Effector CD4-positive, alpha-beta T cell (primary cell): Measurements from ENCODE around the gene OR7C2. TPM values are rescaled to one million over a fixed set of nuclear protein-coding genes. Genes with fewer than 3 reads are reported as not detected.
"Not testable (repeated sequence)": the region's sequence is repeated elsewhere in the genome, so short reads cannot be mapped to it uniquely, and the experiment has no call there.

Source experiments
- DNase-seq: peaks from one replicate; pipeline ENCODE4 v3.0.0-alpha.2; 2020
- total RNA-seq: gene quantifications from one replicate; lab custom pipeline; 2026; lab: John Stamatoyannopoulos, UW

Gene OR7C2
- not detected for total RNA-seq

DNA sequence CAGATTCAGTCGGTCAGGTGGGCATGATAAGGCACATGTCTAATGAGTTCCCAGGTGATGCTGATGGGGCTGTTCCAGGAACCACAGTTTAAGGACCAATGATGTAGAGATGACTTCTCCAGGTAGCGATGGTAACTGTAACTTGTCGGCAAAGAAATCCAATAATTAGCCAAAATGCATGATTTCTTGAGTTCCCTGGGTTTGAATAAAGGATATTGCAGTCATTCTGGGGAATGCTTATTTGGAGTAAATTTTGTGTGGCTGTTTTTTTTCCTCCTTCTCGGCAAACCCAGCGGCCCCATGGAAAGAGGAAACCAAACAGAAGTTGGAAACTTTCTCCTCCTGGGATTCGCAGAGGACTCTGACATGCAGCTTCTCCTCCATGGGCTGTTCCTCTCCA lies at the start of gene OR7C2:
OR7C2 (plus strand) TSS at position 301 of the 400 bp plus-strand sequence; CDS start at position 301, 0 bp downstream.
- DNase-seq = no peak

DNA sequence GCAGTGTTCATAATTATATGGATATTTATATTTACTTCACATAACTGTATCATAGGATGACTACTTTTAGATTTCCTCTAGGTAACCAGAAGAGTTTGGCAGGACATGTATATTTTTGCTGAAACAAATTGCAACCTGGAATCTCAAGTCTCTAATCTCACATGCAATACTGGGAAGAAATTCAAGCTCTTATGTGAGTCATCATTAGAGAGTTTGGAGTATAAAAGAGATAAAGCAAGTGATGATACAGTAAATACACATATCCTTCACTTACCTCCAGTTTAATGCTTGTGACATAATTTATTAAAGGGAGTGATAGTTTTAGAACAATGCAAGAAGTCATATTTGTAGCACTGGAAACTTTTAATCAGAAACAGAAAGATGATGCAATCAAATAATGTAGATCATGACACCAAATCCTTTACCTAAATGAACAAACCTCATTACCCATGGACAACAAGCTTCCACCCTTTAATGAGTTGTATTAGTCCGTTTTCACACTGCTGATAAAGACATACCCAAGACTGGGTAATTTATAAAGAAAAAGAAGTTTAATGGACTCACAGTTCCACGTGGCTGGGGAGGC lies 39.5 kb upstream of the OR7C2 start:
- no peak for DNase-seq

DNA sequence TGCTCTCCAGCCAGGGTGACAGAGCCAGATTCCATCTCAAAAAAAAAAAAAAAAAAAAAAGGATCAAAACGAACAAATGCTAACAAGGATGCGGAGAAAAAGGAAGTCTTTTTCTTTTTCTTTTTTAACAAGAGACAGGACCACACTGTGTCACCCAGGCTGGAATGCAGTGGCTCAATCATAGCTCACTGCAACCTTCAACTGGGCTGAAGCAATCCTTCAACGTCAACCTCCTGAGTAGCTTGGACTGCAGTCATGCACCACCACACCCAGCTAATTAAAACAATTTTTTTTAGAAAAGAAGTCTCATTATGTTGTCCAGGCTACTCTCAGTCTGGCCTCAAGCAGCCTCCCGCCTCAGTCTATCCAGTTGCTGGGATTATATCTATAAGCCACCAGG lies 34.6 kb upstream of the OR7C2 start:
- DNase-seq = no peak

DNA sequence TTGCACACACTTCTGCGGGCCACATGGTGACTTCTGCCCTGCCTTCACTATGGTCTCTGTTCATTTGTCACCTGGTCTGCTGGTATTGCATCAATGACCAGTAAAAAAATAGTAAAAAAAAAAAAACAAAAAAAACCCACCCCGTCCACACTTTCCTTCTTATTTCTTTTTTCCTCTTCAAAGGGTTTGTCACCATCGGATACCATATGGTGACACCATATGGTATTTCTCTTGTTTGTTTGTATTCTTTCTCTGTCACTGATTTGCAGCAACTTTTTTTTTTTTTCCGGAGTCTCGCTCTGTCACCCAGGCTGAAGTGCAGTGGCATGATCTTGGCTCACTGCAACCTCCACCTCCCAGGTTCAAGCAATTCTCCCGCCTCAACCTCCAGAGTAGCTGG lies 26.2 kb upstream of the OR7C2 start:
- DNase-seq = no peak

DNA sequence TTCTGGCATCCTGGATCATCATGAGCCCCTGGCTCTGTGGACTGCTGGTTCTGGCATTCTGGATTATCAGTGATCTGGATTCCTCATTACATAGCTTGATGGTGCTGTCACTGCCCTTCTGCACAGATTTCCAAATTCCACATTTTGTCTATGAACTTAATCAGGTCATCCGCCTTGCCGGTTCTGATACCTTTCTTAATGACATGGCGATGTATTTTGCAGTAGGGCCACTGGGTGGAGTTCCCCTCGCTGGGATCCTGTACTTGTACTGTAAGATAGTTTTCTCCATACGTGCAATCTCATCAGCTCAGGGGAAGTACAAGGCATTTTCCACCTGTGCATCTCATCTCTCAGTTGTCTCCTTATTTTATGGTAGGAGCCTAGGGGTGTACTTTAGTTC lies 24.4 kb upstream of the OR7C2 start:
- no peak for DNase-seq

DNA sequence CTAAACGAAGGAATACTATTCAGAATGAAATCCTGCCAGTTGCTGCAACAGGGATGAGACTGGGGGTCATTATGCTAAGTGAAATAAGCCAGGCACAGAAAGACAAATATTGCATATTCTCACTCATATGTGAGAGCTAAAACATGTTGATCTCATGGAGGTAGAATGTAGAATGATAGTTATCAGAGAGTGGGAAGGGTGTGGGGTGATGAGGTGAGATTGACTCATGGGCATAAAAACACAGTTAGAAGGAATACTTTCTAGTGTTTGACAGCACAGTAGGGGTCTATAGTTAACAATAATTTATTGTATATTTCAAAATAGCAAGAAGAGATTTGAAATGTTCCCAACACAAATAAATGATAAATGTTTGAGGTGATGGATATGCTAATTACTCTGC lies 7.8 kb upstream of the OR7C2 start:
- DNase-seq = no peak

DNA sequence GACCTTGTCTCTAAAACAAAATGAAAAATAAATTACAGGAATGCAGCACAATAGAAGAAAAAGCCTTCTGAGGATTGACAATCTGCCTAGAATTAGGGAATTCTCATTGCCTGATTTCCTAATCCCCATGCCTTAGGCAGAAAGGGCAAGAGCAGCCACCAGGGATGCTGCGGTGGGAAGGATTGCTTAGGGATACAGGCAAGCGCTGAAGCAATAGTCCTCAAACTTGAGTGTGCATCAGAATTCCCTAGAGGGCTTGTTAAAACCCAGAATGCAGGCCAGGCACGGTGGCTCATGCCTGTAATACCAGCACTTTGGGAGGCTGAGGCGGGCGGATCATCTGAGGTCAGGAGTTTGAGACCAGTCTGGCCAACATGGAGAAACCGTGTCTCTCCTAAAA lies 1.0 kb upstream of the OR7C2 start:
- no peak for DNase-seq

DNA sequence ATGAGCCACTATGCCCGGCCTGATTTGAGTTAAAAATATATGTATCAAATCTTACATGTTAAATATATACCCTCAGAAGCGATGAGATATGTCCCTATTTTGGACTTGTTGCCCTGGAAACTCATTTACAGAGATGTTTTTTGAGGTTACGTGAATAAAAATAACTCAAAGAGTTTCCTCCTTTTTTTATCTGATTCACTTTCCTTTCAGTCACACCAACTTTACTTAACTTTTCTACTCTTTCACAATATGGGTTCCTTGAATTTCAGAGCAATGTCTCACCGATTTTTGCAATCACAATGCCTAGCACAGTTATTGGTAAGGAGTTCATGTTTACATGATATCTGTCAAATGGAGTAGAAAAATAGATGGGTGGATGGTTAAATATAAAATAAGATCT lies 2.3 kb downstream of the OR7C2 start:
- DNase-seq = no peak

DNA sequence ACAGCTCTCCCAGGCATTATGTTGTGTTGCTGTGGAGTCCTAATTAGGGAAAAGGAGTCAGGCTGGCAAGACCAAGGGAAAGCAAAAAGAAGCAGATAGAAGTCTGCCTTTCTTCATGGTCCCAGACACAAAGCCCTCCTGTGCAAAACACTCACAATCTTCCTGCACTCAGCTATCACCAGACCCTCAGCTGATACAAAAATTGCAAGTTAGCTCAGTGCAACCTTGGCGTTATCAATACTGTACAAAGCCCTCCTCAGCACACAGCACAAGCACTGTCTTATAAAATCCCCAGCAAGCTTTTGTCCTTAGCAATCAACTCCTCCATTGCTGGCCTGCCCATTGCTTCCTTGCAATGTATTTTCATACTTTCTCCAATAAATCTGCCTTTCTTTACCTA lies 3.2 kb downstream of the OR7C2 start:
- DNase-seq = no peak

DNA sequence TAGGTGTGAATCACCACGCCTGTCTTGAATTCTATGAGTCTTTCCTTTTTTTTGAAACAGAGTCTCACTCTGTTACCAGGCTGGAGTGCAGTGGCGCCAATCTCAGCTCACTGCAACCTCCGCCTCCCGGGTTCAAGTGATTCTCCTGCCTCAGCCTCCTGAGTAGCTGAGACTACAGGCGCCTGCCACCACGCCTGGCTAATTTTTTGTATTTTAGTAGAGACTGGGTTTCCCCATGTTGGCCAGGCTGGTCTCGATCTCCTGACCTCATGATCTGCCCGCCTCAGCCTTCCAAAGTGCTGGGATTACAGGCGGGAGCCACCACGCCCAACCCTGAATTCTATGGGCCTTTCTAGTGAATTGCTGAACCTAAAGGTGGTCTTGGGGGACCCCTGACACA lies 8.1 kb downstream of the OR7C2 start:
- not testable (repeated sequence) for DNase-seq

DNA sequence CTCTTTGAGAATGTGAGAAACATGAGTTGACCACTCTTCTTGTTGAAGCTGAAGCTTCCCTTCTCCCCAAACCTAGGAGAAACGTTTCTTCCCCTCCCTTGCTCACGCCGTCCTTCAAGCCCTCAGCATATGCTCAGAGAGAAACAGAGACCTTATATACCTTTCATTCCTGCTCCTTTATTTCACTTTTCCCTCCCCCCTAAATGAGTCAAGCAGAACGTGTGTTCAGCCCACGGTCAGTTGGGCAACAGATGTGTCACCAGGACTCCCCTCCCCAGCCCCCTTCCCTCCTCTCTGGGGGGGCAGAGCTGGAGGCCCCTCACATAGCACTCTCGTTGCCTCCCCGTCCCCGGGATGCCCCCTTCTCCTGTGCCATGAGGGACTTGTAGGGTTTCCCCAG lies 8.6 kb downstream of the OR7C2 start:
- no peak for DNase-seq

DNA sequence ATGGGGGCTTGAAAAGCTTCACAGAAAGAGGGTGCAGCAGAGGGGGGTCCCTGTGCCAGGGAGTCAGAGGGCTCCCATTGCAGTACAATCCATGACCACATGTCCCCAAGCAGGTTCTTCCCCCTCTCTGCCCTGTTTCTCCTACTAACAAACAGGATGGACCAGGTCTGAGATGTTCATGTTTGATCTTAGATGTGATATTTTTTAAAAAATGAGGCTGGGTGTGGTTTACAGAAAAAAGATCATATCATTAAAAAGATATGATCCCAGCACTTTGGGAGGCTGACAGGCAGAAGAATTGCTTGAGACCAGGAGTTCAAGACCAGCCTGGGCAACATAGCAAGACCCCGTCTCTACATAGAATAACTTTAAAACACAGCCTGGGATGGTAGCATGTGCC lies 9.1 kb downstream of the OR7C2 start:
- no peak for DNase-seq

DNA sequence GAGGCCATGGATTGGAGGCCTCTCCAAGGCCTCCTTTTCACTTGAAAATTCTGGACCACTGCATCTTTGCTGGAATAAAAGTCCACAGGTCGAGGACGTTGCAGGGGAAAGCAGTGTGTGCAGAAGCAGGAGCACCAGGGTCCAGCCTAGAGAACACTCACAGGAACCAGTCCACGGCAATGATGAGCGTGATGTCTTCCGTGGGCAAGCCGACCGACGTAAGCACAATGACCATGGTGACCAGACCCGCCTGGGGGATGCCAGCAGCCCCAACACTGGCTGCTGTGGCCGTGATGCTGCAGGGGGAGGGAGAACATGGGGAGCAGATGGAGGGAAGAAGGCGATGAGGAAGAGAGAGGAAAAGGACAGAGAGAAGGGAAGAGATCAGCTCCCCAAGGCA lies 11.5 kb downstream of the OR7C2 start:
- no peak for DNase-seq

DNA sequence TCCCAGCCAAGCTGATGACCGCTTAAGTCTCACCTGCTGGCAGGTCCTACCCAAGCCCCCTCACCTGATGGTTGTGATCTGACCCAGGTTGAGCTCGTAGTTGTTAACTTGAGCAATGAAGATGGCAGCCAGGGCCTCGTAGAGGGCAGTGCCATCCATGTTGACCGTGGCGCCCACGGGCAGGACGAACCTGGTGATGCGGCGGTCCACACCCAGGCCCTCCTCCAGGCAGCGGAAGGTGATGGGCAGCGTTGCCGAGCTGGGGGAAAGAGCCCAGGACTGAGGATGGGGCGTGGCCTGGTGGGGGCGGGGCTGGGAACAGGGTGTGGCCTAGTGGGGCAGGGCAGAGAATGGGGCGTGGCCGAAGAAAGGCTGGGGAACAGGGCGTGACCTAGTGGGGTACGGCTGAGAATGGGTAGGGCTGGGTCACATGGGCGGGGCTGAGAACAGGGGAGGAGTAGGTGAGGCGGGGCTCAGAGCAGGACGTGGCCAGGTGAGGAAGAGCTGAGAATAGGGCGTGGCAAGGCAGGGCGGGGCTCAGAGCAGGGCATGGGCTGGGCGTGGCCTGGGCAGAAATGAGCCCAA lies 12.9 kb downstream of the OR7C2 start:
- DNase-seq = no peak

DNA sequence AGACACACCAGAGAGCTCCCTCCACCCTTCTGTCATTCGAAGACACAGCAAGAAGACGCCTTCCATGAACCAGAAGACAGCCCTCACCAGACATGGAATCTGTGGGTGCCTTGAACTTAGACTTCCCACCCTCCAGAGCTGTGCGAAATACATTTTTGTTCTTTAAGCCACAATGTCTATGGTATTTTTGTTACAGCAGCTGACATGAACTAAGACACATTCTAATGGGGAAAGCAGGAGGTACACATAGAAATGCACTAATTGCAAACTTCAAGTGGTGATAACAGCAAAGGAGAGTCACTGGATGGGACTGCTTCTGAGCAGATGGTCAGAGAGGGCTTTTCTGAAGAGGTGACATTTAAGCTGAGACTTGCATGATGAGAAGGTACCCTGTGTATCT lies 16.2 kb downstream of the OR7C2 start:
- DNase-seq = no peak

DNA sequence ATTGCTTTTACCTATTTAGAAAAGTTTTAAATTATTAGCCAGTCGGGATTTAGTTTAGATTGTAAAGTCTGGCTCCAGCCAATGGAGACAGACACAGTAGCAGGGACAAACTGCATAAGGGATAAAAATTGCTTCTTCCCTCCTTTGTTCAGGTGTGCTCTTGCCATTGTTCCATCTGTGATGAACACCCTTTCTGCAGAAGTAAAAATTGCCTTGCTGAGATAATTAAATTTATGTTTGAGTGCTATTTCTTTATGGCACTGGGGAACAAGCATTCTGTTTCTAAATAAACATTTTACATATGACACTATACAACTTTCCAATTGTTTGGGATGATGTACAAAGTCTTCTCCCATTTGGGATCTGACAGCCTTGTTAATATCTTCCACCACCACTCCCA lies 18.0 kb downstream of the OR7C2 start:
- no peak for DNase-seq

DNA sequence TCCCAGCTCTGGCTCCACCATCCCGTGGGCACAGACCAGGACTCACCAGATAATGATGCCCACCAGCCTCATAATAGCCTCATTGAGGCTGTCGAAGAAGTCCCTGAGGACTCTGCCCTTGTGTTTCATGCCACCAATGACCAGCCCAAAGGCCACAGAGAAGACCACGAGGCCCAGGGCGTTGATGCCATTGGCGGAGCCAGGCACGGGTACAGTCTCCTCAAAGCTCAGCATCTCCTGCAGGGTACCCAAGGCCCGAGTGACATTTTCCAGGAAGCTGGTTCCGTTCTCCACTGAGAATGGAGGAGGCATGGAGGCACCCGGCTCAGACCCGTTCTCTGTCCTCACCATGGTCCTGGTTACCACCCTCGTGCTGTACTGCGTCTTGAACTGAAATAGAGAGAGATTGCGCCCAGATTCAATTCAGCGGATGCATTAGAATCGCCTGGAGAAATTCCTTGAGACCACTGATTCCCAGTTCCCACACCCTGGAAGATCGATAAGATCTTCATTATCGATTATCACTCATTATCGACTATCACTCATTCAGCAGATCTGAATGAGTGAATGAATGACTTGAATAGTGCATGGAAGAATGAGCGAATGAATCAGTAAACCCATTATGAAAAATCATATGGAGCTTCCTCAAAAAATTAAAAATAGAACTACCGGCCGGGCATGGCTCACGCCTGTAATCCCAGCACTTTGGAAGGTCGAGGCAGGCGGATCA lies 20.8 kb downstream of the OR7C2 start:
- no peak for DNase-seq

DNA sequence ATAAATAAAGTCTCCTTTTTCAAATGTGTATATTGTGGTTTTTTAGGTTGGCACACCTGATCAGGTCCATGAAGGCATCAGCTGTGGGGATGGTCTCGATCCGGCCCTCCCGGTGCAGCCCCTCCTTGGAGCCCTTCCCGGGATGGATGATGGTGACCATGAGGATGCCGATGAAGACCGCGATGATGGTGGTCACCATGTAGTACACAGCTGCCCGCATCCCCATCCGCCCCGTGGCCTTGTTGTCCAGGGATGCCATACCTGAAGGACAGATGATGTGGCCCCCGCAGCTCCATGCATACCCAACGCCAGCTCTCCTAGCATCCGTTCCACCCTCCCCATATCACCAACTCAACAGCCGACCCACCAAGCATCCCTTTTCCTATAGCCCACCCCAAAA lies 27.0 kb downstream of the OR7C2 start:
- DNase-seq = no peak

DNA sequence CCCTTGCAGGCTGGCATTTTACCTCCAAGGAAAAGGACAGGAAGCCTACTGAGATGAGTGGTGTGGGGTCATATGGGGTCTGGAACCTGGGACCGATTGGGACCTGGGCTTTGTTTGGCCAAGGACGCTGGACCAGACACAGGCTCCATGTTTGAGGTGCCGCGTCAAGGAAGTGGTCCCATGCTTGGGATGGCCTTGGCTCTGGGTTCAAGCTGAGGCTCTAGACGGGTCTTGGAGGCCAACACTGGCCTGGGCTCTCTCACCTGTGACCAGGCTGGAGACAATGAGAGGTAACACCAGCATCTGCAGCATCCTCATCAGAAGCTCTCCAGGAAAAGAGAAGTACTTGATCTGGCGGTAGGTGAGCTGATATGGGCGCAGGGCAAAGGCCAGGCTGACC lies 30.2 kb downstream of the OR7C2 start:
- no peak for DNase-seq

DNA sequence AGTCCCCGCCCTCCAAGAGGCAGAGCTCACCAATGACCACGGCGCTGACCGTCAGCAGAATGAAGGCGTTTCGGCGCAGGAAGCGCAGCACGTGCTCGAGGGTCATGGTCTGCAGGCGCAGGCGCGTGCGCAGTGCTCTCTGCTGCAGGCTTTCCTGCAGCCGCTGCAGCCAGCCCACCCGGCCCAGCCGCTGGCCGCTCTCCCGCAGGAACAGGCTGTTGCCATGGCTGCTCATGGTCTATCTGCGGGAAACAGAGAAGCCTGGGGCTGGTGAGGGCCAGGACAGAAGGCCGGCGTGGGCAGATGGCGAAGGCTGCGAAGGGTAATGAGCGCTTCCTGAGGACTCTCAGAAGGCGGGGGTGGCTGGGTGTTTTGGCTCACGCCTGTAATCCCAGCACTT lies 31.4 kb downstream of the OR7C2 start:
- no peak for DNase-seq

DNA sequence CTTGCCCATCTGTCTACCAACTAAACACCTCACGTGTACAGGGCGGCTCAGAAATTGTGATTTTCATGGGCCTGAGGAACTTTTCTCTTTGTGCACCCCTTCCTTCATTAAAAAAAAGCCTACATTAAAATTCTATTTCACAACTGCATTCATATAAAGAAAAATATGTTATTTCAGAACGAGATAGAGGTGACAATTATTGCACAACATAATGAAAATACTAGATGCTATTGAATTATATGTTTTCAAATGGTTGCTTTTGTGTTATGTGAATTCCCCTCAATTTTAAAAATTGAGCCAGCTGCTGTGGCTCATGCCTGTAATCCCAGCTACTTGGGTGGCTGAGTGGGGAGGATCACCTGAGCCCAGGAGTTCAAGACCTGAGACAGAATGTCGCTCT lies 33.2 kb downstream of the OR7C2 start:
- no peak for DNase-seq

DNA sequence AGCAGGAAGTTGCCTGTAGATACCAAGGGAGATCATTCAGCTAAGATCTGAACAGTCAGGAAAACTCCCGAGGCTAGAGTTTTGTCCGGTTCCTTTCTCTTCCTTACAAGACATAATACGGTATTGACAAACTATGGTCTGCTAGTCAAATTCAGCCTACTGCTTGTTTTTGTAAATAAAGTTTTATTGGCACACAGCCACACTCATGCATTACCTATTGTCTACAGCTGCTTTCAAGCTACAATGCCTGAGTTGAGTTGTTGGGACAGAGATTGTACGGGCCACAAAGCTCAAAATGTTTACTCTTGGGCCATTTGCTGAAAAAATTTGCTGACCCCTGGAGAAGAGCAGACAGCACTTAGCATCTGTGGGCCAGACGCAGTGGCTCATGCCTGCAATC lies 35.8 kb downstream of the OR7C2 start:
- no peak for DNase-seq

DNA sequence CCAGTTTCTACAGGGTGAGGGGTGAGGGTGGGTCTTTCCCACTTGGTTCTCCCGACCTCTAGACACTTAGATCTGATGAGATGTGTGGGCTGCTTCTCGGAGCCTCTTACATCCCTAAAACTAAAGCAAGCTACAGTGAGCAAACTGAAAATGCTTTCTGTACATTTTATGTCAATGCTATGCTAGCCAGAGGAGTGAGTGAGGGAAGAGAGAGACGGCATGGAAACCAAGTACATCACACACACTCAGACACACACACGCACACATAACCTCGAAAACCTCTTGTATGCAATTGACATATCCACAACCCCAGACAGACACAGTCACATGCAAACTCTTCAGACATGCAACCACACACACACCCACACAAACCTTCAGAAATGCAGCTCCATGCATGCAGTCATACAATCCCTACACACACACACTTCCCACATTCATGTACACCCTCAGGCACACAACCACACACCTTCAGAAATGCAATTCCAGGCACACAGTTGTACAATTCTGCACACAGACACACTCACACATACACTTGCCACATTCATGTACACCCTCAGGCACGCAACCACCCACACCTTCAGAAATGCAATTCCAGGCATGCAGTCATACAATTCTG lies 37.0 kb downstream of the OR7C2 start:
- no peak for DNase-seq
